ENCODE results near the gene SYT13. TPM values are rescaled to one million over a fixed set of nuclear protein-coding genes. Genes with fewer than 3 reads are reported as not detected.

SYT13 gene
- total RNA-seq, 1 donor, result not detected

DNA sequence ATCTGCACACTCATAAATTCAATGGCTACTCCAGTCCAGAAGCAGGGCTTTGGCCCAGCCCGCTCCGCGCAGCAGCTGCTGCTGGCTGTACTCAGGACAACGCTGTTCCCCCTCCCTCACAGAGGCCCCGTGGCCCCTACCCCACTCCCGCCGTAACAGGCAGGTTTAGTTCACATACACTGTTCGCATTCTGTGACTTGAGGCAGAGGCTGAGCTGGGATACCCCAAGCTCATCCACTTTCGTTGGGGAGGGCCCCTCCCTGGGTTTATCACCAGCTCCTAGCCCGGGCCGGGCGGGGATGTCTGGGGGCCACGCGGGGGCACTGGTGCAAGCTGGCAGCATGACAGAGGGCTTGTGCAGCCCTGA lies 52.4 kb downstream of the SYT13 start:
- TF ChIP-seq, protein P1, sequence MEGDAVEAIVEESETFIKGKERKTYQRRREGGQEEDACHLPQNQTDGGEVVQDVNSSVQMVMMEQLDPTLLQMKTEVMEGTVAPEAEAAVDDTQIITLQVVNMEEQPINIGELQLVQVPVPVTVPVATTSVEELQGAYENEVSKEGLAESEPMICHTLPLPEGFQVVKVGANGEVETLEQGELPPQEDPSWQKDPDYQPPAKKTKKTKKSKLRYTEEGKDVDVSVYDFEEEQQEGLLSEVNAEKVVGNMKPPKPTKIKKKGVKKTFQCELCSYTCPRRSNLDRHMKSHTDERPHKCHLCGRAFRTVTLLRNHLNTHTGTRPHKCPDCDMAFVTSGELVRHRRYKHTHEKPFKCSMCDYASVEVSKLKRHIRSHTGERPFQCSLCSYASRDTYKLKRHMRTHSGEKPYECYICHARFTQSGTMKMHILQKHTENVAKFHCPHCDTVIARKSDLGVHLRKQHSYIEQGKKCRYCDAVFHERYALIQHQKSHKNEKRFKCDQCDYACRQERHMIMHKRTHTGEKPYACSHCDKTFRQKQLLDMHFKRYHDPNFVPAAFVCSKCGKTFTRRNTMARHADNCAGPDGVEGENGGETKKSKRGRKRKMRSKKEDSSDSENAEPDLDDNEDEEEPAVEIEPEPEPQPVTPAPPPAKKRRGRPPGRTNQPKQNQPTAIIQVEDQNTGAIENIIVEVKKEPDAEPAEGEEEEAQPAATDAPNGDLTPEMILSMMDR (IDR thresholded peaks at IDR 0.05; ENCODE audit: insufficient read depth, low read length), result no peak
- DNase-seq (ENCODE audit: low read depth), result no peak
- no peak overlapping the region for H3K4me3 ChIP-seq (ENCODE audit: low read depth, low read length)

DNA sequence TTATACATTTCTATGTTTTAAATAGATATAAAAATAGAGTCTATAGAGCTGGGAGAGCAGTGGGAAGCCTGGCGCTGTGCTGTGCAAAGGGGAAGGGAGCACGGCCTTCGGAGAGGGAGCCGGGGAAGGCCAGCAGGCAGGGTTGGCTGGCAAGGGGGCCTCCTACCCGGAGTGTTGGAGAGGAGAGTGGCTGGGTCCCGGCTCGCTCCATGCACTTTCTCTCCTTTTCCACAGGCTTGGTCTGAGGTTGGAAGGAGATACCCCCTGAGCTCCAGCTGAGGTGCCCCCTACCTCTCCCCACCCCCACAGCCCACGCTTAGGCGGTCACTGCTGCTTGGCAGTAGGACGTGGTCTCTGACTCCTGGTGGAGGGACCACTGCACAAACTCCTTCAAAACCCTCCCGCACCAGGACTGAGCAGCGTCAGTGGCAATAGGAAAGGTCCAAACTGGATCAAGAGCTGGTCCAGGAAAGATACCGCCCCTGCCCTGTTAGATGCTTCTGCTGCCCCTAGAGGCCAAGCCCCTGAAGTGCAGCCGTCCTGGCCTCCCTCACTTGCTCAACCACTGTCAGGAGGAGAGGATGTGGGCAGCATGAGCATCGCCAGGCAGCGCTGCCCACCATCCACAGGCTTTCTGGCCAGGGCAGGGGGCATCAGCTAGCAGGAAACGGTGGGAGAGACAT lies 52.9 kb downstream of the SYT13 start:
- H3K4me3 ChIP-seq (ENCODE audit: low read depth, low read length), result no peak overlapping the region
- DNase-seq (ENCODE audit: low read depth), result peak; percentile 50
- TF ChIP-seq, protein P1 (IDR thresholded peaks at IDR 0.05; ENCODE audit: insufficient read depth, low read length), result peak; percentile 92

DNA sequence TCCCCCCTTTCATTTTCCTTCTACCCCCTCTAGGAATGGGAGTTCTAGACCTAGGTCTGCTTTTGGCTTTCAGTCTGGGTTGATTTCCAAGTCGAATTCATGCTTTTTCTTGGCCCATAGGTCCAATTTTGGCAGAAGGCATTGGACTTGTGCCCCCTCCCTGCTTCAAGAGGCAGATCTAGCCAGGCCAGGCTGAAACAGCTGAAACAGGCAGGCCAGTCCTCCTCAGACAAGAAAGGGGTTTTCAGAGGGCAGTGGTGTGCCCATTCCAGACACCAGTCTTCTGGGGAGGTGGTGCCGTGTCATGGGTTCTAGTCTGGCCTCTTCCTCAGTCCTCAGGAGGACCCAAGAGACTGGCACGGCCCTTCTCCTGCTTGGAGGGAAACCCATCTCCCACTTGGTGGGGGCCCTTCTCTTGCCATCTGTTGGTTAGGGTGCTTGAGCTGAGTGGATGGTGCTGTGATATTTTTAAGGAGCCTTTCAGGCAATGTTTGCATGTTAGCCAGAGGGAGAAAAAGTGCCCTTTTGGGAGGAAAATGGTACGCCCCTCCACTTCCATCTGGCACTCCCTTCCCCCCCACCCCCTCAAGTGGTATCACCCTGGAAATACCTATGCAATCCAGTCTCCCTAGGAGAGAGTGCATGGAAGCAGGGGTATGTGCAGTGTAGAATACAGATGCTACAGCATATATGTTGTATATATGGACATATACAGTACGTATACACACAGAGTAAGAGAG lies 53.6 kb downstream of the SYT13 start:
- H3K4me3 ChIP-seq (ENCODE audit: low read depth, low read length), result no peak overlapping the region
- TF ChIP-seq, protein P1 (IDR thresholded peaks at IDR 0.05; ENCODE audit: insufficient read depth, low read length), result peak; percentile 0
- DNase-seq (ENCODE audit: low read depth), result no peak

DNA sequence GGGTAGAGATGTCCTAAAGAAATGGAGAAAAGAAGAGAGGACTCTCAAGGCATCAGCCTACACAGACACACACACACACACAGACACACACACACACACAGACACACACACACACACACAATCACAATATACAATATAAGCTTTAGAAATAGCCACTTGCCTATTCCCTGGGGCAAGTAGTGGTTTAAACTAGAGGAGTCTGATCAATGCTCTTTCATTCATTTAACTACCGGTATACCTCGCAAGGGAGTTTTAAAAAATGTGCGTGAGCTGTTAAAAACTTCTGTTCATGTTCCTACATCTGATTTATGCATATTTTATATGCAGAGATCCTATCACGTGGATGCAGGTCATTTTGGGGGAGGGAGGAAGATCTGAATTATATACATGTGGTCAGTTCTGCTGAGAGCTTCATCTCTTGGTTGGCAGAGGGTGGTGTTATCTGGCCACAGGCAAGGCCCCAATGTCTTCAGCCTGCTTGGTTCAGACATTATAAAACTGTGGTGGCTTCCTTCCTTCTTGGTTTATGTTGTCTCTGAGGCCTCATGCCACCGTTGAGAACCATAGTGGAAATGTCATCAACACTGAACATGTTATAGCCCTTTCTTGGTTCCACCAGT lies 56.6 kb downstream of the SYT13 start:
- no peak for DNase-seq (ENCODE audit: low read depth)
- TF ChIP-seq, protein P1 (IDR thresholded peaks at IDR 0.05; ENCODE audit: insufficient read depth, low read length), result no peak
- H3K4me3 ChIP-seq (ENCODE audit: low read depth, low read length), result no peak overlapping the region

DNA sequence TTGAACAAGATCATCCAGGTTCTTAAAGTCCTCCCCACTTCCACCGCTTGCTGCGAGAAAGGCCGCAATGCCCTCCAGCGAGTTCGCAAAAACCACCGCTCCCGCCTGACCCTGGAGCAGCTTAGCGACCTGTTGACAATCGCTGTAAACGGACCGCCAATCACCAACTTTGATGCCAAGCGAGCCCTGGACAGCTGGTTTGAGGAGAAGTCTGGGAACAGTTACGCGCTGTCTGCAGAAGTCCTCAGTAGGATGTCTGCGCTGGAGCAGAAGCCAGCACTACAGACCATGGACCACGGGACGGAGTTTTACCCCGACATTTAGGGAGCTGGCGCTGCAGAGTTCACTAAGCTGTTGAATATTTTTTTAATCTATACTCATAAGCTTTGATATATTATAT lies 58.3 kb downstream of the SYT13 start:
- H3K4me3 ChIP-seq (ENCODE audit: low read depth, low read length), result no peak overlapping the region
- TF ChIP-seq, protein P1 (IDR thresholded peaks at IDR 0.05; ENCODE audit: insufficient read depth, low read length), result no peak
- no peak for DNase-seq (ENCODE audit: low read depth)

DNA sequence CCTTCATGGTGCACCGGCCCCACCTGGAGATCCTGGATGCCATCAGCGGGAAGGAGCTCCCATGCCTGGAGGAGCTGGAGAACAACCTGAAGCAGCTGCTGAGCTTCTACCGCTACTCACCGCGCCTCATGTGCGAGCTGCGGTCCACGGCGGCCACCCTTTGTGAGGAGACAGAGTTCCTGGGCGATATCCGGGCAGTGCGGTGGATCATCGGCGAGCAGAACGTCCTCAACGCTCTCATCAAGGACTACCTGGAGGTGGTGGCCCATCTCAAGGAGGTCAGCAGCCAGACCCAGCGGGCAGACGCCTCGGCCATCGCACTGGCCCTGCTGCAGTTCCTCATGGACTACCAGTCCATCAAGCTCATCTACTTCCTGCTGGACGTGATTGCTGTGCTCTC lies 59.2 kb downstream of the SYT13 start:
- no peak overlapping the region for H3K4me3 ChIP-seq (ENCODE audit: low read depth, low read length)
- no peak for DNase-seq (ENCODE audit: low read depth)
- TF ChIP-seq, protein P1 (IDR thresholded peaks at IDR 0.05; ENCODE audit: insufficient read depth, low read length), result no peak

All from fibroblast of the aortic adventitia (primary cell).